ENCODE measurements around the gene MEIS1.

Gene MEIS1

DNA sequence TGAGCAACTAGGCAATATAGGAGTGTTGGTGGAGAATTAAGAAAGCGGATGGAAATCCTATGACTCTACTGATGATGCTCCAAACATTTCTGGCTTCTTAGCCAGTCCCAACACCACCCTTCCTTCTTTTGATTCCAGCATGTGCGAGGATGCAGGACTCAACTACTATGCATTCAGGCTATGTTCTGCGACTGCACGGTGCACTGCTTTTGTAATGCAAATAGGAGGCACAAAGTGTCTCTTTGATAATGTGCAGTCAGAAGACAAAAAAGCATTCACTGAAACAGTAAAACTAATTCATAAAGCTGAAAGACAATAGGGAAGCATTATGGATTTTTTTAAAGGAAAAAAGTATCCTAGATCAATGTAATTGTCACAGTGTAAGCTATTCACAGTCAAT is 106.7 kb downstream of the MEIS1 start:
- DNase-seq = no peak

DNA sequence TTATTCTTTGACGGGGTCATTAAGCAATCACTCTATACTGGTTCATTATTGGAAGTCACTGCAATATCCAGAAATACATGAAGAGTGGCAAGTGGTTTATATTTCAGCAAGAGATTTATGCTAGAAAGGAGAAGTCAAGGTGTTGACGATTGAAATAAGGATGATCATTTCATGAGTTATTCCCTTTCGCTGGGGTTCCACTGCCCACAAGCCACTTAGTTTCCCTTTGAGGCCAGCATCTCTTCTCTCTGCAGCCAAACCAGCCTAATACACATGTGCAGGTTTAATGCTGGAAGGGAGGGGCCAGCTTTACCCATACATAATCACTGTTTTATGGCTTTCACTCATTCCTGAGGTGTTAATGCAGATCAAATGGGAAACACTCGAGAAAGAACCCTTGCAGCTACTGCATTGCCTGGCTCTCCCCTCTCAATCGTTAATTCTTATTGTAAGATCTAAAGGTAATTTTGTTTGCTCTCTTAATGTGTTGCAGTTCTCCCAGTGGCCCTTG is 108.4 kb downstream of the MEIS1 start:
- DNase-seq = no peak

GRCh38 chr2:66544258-66544657 is 109.3 kb downstream of the MEIS1 start:
- no peak for DNase-seq

DNA sequence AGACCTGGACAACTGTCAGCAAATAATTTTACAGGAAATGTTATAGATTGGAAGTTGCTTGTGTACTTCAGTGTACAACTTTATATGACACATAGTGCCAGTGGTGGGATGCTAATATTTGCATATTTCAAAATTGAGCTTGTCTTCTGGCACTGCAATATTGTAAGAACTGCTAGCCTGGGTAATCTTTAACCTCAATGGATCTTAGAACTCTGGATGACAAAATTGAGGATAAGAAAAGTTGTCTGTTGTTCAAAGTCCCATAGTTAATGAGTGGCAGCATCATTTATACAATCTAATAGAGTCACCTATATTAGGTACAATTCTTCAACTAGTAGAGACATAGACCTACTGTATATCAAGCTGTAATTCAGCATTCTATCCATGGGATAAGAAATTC is 110.3 kb downstream of the MEIS1 start:
- no peak for DNase-seq

- no peak for DNase-seq
These were observed 112.2 kb downstream of the MEIS1 start for GRCh38 chr2:66547118-66547517.

- peak; percentile 37 for DNase-seq
These were observed 113.0 kb downstream of the MEIS1 start for GRCh38 chr2:66547887-66548286.

- DNase-seq = no peak
These were observed 113.5 kb downstream of the MEIS1 start for GRCh38 chr2:66548422-66548821.

DNA sequence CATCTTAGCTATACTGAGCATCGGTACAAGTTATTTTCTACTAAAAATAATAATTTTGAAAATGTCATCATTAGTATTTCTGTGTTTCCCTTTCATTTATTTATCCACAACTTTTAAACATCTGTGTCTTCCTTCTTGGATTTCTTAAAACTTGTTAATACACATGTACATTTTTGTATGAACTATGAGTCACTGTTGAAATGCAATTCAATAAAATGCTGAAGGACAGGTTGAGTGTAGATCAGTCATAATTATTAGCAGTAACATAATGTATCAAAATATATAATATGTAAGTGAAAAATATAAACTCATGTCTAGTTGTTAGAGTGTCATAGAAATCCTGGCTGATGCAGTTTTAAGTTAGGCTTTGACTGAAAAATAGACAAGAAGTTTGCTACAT is 115.9 kb downstream of the MEIS1 start:
- no peak for DNase-seq

DNA sequence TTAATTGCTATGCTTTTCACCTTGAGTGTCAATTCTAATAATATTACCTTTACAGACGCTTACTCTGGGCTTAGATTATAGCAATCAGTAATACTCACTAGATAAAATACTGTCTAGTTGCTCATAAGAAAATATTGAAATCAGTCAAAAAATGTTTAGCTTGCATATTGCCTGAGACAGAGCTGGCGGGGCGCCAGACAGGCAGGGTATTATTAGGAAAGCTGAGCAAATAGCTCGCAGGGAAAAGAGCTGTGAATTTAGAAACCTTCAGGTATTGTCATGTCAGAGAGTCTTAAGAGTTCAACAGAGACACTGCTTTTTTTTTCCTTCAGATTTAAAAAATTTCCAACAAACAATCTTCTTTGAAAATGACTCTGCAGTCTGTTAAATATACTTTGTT is 118.4 kb downstream of the MEIS1 start:
- no peak for DNase-seq

- peak; percentile 19 for DNase-seq
These were observed 120.2 kb downstream of the MEIS1 start for GRCh38 chr2:66555091-66555490.

GRCh38 chr2:66555501-66556324 is 120.8 kb downstream of the MEIS1 start:
- DNase-seq = no peak

GRCh38 chr2:66559672-66560071 is 124.7 kb downstream of the MEIS1 start:
- DNase-seq = no peak

GRCh38 chr2:66560683-66561082 is 125.8 kb downstream of the MEIS1 start:
- no peak for DNase-seq

DNA sequence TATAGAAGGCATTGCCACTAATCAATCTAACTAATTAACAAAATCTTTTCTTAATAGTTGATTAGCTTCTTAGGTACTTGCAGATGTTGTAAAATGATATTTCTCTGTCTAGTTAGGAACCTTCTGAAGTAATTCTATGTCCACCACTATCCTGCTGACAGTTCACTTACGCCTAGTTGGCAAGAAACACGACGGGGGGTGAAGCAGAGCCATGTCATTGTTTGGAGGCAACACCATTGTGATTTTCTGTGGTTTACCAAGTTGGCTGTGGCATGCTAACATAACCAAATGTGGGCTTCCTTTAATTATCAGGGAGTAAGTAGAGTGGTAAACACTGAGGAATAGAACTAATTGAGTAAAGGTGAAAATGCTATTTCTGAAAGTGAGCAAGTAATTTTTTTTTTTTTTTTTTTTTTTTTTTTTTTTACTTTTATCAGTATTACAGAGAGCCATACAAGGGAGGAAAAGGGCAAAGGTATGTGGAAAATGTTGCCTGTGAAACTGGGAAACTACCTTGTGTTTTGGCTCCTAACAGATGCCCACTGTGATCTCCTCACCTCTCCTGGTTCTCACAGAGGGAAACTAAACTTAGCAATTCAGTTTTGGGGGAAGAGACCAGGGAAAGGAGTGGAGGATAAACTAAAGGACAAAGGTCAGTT is 126.8 kb downstream of the MEIS1 start:
- DNase-seq = no peak

GRCh38 chr2:66562304-66562685 is 127.4 kb downstream of the MEIS1 start:
- no peak for DNase-seq

GRCh38 chr2:66563473-66563872 is 128.5 kb downstream of the MEIS1 start:
- no peak for DNase-seq

GRCh38 chr2:66565291-66565690 is 130.4 kb downstream of the MEIS1 start:
- DNase-seq = no peak

DNA sequence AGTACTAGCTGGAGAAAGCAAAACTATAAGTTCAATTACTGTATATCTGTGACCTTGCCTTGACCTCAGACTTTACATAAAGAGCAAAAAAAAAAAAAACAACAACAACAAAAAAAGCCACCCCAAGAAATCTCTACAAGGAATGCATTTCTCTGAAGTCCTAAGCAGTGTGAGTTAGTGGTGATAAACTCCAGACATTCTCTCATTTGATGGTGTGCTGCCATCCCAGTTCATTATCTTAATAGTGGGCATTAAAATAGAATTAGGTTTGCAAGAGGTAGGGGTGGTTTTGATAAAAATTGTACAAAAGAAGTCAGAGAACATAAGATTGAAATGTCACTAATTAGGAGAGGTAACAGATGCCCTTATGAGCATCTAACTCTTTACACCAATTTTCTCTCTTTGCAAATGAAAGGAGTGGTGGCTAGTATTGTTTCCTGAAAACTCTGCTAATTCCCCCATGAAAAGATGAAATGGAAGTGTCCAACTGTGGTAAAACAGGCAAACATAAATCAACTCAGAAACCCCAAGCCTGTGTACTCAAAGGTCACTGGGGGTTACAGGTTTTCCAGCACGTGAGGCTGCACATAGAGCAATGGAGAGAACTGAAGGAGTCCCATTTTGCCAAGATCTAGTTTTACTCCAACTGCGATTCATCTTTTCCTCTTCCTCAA is 131.9 kb downstream of the MEIS1 start:
- DNase-seq = no peak

DNA sequence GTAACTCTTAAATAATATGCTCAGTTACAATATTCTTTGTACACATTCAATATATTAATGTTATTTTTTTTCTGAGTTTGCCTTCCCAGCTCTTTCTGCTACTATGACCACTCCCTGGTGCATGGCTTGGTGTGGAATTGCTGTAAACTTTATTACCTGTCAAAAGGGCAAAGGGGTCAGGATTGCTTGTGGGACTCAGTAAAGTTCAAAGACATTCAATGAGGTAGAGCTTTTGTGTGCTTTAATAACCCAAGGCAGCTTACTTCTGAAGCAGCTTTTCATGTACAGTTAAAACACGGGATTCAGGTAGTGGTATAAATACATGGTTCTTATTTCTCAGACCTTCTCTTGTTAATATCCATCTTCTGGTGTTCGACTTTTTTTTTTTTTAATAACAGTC is 132.8 kb downstream of the MEIS1 start:
- DNase-seq = no peak

DNA sequence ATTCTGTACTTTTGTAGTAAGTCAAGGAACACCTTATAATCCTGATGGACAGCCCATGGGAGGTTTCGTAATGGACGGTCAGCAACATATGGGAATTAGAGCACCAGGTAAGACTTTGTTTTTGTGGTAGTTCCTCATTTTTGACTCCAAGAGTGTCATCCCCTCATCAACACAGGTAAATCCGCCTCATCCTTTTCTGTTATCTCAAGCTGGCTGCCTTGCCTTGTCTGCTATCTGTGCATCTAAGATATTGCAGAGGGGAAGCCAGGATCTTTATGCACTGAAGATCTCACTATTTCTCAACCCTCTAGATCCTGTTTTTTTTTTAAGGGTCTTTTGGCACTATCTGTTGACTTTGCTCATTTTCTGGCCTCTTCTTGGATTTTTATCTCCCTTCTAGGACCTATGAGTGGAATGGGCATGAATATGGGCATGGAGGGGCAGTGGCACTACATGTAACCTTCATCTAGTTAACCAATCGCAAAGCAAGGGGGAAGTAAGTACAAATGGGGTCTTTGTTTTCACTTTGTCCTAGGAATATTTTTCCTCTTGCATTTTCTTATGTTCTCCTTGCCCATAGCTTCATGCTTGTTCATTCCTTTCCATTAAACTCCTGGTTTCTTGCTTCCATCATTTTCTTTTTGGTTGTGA is 133.8 kb downstream of the MEIS1 start:
- DNase-seq = no peak

DNA sequence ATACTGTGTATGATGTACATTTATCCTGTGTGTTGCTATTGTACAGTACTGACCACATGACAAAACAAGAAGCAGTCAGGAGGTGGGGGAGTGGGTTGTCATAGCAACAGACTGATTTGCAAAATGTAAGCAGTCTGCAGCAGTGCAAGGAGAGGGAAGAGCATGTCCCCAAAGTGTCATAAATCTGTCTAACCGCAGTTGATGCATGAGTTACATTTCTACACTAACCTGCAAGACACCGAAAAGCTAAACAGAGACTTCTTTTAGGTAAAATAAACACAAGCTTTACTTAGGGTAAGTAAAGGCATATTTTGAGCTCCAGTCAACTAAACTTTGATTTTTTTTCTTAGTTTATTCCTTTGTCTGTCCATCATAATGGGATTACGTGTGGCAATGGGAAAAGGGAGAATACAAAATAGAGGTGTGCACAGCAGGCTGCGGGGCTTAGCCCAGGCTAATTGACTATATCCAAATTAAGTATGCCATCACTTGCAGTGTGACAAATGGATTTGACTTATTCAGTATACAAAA is 134.5 kb downstream of the MEIS1 start:
- peak; percentile 12 for DNase-seq

DNA sequence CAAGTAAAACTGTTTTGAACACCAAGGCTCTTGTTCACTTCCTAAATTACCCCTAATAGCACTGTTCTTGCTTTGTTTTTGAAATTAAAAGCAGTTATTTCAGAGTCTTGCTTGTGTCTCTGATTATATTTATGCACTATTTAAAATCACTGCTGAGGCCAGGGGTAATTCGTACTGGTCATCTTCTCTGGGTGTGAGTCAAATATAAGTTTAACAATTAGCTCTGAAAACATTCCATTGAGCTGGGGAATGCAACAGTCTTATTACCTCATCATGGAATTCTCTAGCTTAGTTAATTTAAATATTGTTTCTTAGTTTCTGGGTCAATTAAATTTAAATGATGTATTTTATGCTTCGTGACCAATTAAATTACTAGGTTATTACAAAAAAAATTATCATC is 135.0 kb downstream of the MEIS1 start:
- no peak for DNase-seq

DNA sequence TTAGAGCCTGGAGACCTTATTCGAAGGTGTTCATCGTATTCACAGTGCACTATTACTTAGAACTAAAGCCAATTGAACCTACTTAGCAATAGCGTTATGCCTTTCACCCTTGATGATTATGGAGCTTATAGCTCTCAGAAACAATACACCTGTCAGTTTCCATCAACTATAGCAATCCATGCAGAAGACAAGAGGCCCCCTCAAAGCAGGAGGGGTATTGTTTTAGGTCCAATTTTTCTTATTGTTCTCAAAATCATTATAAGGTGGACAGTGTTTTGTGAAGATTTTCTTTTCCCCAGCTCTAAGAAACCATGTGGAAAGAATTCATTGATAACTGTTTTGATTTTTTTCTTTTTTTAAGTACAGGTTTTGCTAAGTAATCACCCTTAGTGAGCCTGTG is 135.5 kb downstream of the MEIS1 start:
- no peak for DNase-seq

Measured in NCI-H774 (cell line).